NCI-H187 (cell line): ENCODE measurements around the gene OSBPL10.

Experiments used
- DNase-seq, 2 experiments: peaks; one replicate each; lab custom pipeline; 2025; lab: John Stamatoyannopoulos, UW

Gene OSBPL10

GRCh38 chr3:31667582-31667981, 313.5 kb downstream of the OSBPL10 start:
- no peak for DNase-seq

- no peak for DNase-seq
Measured at GRCh38 chr3:31664031-31664430, 317.0 kb downstream of the OSBPL10 start.

GRCh38 chr3:31661993-31662670, 318.9 kb downstream of the OSBPL10 start:
- no peak for DNase-seq

- no peak for DNase-seq
Measured at GRCh38 chr3:31661286-31661685, 319.8 kb downstream of the OSBPL10 start.

- DNase-seq: no peak
Measured at GRCh38 chr3:31659246-31659645, 321.8 kb downstream of the OSBPL10 start.

GRCh38 chr3:31654998-31655397, 326.1 kb downstream of the OSBPL10 start:
- no peak for DNase-seq

- DNase-seq: no peak
Measured at GRCh38 chr3:31653464-31653863, 327.6 kb downstream of the OSBPL10 start.

GRCh38 chr3:31652296-31652695, 328.8 kb downstream of the OSBPL10 start:
- DNase-seq: no peak

- DNase-seq: no peak
Measured at GRCh38 chr3:31648286-31648968, 332.6 kb downstream of the OSBPL10 start.

- no peak for DNase-seq
Measured at GRCh38 chr3:31645256-31645655, 335.8 kb downstream of the OSBPL10 start.

- no peak for DNase-seq
Measured at GRCh38 chr3:31639828-31640227, 341.2 kb downstream of the OSBPL10 start.

- DNase-seq: no peak
Measured at GRCh38 chr3:31636694-31637442, 344.2 kb downstream of the OSBPL10 start.

- no peak for DNase-seq
Measured at GRCh38 chr3:31636049-31636448, 345.0 kb downstream of the OSBPL10 start.

- DNase-seq: no peak
Measured at GRCh38 chr3:31635545-31635944, 345.5 kb downstream of the OSBPL10 start.

GRCh38 chr3:31634476-31634875, 346.6 kb downstream of the OSBPL10 start:
- DNase-seq: no peak

GRCh38 chr3:31629054-31629453, 352.0 kb downstream of the OSBPL10 start:
- no peak for DNase-seq

- DNase-seq: no peak
Measured at GRCh38 chr3:31625358-31625757, 355.7 kb downstream of the OSBPL10 start.

- DNase-seq: no peak
Measured at GRCh38 chr3:31624083-31624709, 356.9 kb downstream of the OSBPL10 start.

GRCh38 chr3:31622636-31623288, 358.3 kb downstream of the OSBPL10 start:
- DNase-seq: no peak

GRCh38 chr3:31621314-31621713, 359.7 kb downstream of the OSBPL10 start:
- DNase-seq: no peak

- no peak for DNase-seq
Measured at GRCh38 chr3:31620656-31621055, 360.4 kb downstream of the OSBPL10 start.

GRCh38 chr3:31616711-31617110, 364.4 kb downstream of the OSBPL10 start:
- no peak for DNase-seq
